SU-DHL-6 (cell line): ENCODE measurements around the gene CCDC141.

Experiments used
- CTCF ChIP-seq: fragments of 200-600 bp; sonication (generic); IDR thresholded peaks from one replicate; pipeline ENCODE4 v1.5.1; 2017; ENCODE audit warnings: antibody characterized with exemption, mild to moderate bottlenecking, low read length, moderate library complexity; ENCODE audit not compliant: insufficient read depth, poor library complexity, severe bottlenecking
- EZH2phosphoT487 ChIP-seq: fragments of 200-600 bp; sonication (generic), shearing (Covaris generic); conservative IDR thresholded peaks from 2 replicates; pipeline ENCODE4 v1.6.1; 2018; ENCODE audit warnings: mild to moderate bottlenecking, antibody characterized with exemption, low read length, moderate library complexity, mixed read lengths

GRCh38 chr2:178805457-178805856, 244.5 kb downstream of the CCDC141 start:
- TF ChIP-seq CTCF (no peak), EZH2phosphoT487 (no peak)
